DND-41 (cell line): ENCODE measurements around the gene GPC6.

Experiments
- CTCF ChIP-seq: IDR thresholded peaks from 2 replicates; pipeline ENCODE4 v1.5.1; 2012; ENCODE audit warnings: borderline replicate concordance, low read length, moderate library complexity, mild to moderate bottlenecking; ENCODE audit not compliant: poor library complexity, severe bottlenecking; ENCODE audit errors: extremely low read depth
- EZH2 ChIP-seq: IDR thresholded peaks from 3 replicates; pipeline ENCODE4 v1.6.1; 2012; ENCODE audit warnings: borderline replicate concordance, low read depth, mild to moderate bottlenecking, moderate library complexity, low read length, inconsistent platforms; ENCODE audit not compliant: severe bottlenecking

- TF ChIP-seq CTCF (no peak), EZH2 (no peak)
Observed at GRCh38 chr13:93550236-93550635, 323.6 kb downstream of the GPC6 start.
